GM12878 (cell line): ENCODE data around the gene ICE2.

Experiments
- CBX3 ChIP-seq: fragments of 200-600 bp; sonication (generic); IDR thresholded peaks from 2 replicates; pipeline ENCODE4 v1.6.1; 2016; ENCODE audit warnings: low read depth, borderline replicate concordance
- TAF1 ChIP-seq: IDR thresholded peaks from 2 replicates; pipeline ENCODE4 v1.6.1; 2011; ENCODE audit warnings: mild to moderate bottlenecking, low read depth, low read length, borderline replicate concordance
- TF ChIP-seq, protein P1 (sequence below), 3 experiments: IDR thresholded peaks in 2 of 3; conservative IDR thresholded peaks in 1 of 3; 2 replicates each; pipeline ENCODE4 v1.5.1; 2011; ENCODE audit warnings: low read depth in 3 of 3, low read length in 3 of 3, mild to moderate bottlenecking in 3 of 3, control low read depth in 2 of 3, moderate library complexity in 2 of 3, inconsistent platforms in 1 of 3, mixed read lengths in 1 of 3; ENCODE audit not compliant: control insufficient read depth in 2 of 3, insufficient read depth in 1 of 3; ENCODE audit errors: extremely low read depth in 1 of 3

DNA sequence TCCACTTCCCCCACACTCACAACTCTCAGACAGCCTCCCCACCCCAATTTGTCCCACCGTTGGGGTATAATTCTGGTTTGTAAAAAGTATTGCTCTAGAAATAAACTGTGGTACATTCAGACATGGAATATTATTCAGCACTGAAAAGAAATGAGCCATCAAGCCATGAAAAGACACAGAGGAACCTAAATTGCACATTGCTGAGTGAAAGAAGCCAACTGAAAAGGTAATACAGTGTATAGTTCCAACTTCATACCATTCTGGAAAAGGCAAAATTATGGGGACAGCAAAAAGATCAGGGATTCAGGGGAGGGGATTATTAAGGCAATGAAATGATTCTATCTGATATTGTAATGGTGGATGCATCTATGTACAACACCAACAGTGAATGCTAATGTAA is 91.6 kb downstream of the ICE2 start:
- TF ChIP-seq, protein P1, sequence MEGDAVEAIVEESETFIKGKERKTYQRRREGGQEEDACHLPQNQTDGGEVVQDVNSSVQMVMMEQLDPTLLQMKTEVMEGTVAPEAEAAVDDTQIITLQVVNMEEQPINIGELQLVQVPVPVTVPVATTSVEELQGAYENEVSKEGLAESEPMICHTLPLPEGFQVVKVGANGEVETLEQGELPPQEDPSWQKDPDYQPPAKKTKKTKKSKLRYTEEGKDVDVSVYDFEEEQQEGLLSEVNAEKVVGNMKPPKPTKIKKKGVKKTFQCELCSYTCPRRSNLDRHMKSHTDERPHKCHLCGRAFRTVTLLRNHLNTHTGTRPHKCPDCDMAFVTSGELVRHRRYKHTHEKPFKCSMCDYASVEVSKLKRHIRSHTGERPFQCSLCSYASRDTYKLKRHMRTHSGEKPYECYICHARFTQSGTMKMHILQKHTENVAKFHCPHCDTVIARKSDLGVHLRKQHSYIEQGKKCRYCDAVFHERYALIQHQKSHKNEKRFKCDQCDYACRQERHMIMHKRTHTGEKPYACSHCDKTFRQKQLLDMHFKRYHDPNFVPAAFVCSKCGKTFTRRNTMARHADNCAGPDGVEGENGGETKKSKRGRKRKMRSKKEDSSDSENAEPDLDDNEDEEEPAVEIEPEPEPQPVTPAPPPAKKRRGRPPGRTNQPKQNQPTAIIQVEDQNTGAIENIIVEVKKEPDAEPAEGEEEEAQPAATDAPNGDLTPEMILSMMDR (IDR thresholded peaks at IDR 0.05 in 2 of 3, conservative IDR thresholded peaks at IDR 0.05 in 1 of 3; ENCODE audit: control insufficient read depth in 2 of 3, extremely low read depth in 1 of 3, insufficient read depth in 1 of 3, low read depth in 3 of 3, low read length in 3 of 3): no peak
- TF ChIP-seq TAF1: no peak
- no peak for TF ChIP-seq CBX3
